Measurements from ENCODE around the gene SNCB.
A peak's percentile ranks its signal among the peaks of the same experiment; 100 is the strongest.
"Not testable (repeated sequence)": the region's sequence is repeated elsewhere in the genome, so short reads cannot be mapped to it uniquely, and the experiment has no call there.

Gene SNCB

GRCh38 chr5:176596689-176597416 is 33.5 kb downstream of the SNCB start:
- DNase-seq = no peak

GRCh38 chr5:176596069-176596644 is 34.2 kb downstream of the SNCB start:
- DNase-seq = no peak

- no peak for DNase-seq
Measured at GRCh38 chr5:176595386-176595943, 34.9 kb downstream of the SNCB start.

- no peak for DNase-seq
Measured at GRCh38 chr5:176594554-176594953, 35.8 kb downstream of the SNCB start.

- DNase-seq = no peak
Measured at GRCh38 chr5:176593273-176593869, 37.0 kb downstream of the SNCB start.

GRCh38 chr5:176592573-176592972 is 37.8 kb downstream of the SNCB start:
- no peak for DNase-seq

- not testable (repeated sequence) for DNase-seq
Measured at GRCh38 chr5:176591667-176592066, 38.7 kb downstream of the SNCB start.

GRCh38 chr5:176590035-176590717 is 40.2 kb downstream of the SNCB start:
- DNase-seq = no peak

- no peak for DNase-seq
Measured at GRCh38 chr5:176589039-176589769, 41.1 kb downstream of the SNCB start.

GRCh38 chr5:176588297-176588696 is 42.0 kb downstream of the SNCB start:
- DNase-seq = no peak

GRCh38 chr5:176587398-176587797 is 42.9 kb downstream of the SNCB start:
- DNase-seq = no peak

- no peak for DNase-seq
Measured at GRCh38 chr5:176583076-176583475, 47.3 kb downstream of the SNCB start.

- no peak for DNase-seq
Measured at GRCh38 chr5:176581361-176581760, 49.0 kb downstream of the SNCB start.

GRCh38 chr5:176579323-176579722 is 51.0 kb downstream of the SNCB start:
- DNase-seq = no peak

GRCh38 chr5:176578391-176578808 is 51.9 kb downstream of the SNCB start:
- peak; percentile 35 for DNase-seq

GRCh38 chr5:176577312-176578176 is 52.8 kb downstream of the SNCB start:
- no peak for DNase-seq

- no peak for DNase-seq
Measured at GRCh38 chr5:176575488-176576422, 54.6 kb downstream of the SNCB start.

GRCh38 chr5:176575066-176575465 is 55.3 kb downstream of the SNCB start:
- no peak for DNase-seq

- DNase-seq = no peak
Measured at GRCh38 chr5:176574297-176574591, 56.1 kb downstream of the SNCB start.

- no peak for DNase-seq
Measured at GRCh38 chr5:176573564-176574296, 56.6 kb downstream of the SNCB start.
